ENCODE results near the gene SPATA9. TPM values are rescaled to one million over a fixed set of nuclear protein-coding genes. Genes with fewer than 3 reads are reported as not detected.
"Not testable (repeated sequence)": the region's sequence is repeated elsewhere in the genome, so short reads cannot be mapped to it uniquely, and the experiment has no call there.

The SPATA9 gene
- total and polyA plus RNA-seq, 9 of the 15 experiments (the other 6 are each of a cell fraction or from before 2014, with no cell fraction given): 0.16 to 5.5 (median 0.39) TPM; not detected in 3

- TF ChIP-seq ZNF740 (CRISPR knock-in tag; IDR thresholded peaks at IDR 0.05): not testable (repeated sequence)
- TF ChIP-seq ZNF740 (tag; IDR thresholded peaks at IDR 0.05) (peak in 1 of 2 experiments; percentile 97; a peak in 2 of 4 replicates), BACH1 (tag; IDR thresholded peaks at IDR 0.05) (peak; percentile 92), KLF13 (tag; IDR thresholded peaks at IDR 0.05; ENCODE audit: borderline replicate concordance, low read depth) (peak; percentile 91), CBFA2T3 (IDR thresholded peaks at IDR 0.05) (peak; percentile 56), TEAD2 (tag; IDR thresholded peaks at IDR 0.05) (peak; percentile 96), TAL1 (IDR thresholded peaks at IDR 0.05) (peak; percentile 26; the same call in 1 of the 2 replicates), JUNB (CRISPR knock-in tag; conservative IDR thresholded peaks at IDR 0.05) (peak; percentile 37; the same call in 1 of the 2 replicates), FOXO4 (CRISPR knock-in tag; IDR thresholded peaks at IDR 0.05) (peak; percentile 89), ZNF280B (CRISPR knock-in tag; IDR thresholded peaks at IDR 0.05) (peak; percentile 77; the same call in 1 of the 2 replicates), ZBTB12 (CRISPR knock-in tag; IDR thresholded peaks at IDR 0.05) (peak; percentile 81), ELF2 (CRISPR knock-in tag; IDR thresholded peaks at IDR 0.05) (peak; percentile 88), ZKSCAN8 (CRISPR knock-in tag; IDR thresholded peaks at IDR 0.05) (peak; percentile 89), HIVEP1 (CRISPR knock-in tag; IDR thresholded peaks at IDR 0.05) (peak; percentile 96), ZNF398 (CRISPR knock-in tag; IDR thresholded peaks at IDR 0.05) (peak; percentile 87)
These were observed 24.9 kb upstream of the SPATA9 start (continued) for GRCh38 chr5:95707534-95708188.
